Right ventricle myocardium inferior (tissue), 1 donor: ENCODE data around the gene GPM6B. TPM values are rescaled to one million over a fixed set of nuclear protein-coding genes. Genes with fewer than 3 reads are reported as not detected.
"Not testable (repeated sequence)": the region's sequence is repeated elsewhere in the genome, so short reads cannot be mapped to it uniquely, and the experiment has no call there.

Experiments used
- ATAC-seq: fragments of 200-7000 bp; cut with Tn5 transposase; one replicate; pipeline ENCODE4 v1.9.1; 2020; ENCODE audit warnings: mild to moderate bottlenecking, moderate library complexity
- DNase-seq: peaks from one replicate; pipeline ENCODE4 v3.0.0; 2021; ENCODE audit errors: missing footprints
- intact Hi-C: fragments of 100-400 bp; cut with DNase I; formaldehyde crosslinking; loops from one replicate; pipeline ENCODE4 v1.11.0; 2022
- total RNA-seq: library from RNA; stranded (reverse); fragmentation: NEBNext Ultra II Directional; extraction: Animal tissue kit (Norgen Biotek cat#: 25700); gene quantifications from one replicate; pipeline ENCODE4 v1.2.1, GENCODE V29; 2021
- donor health status: DM: no; HTN: yes; CAD: no; lungs with severe emphysema.

Gene GPM6B
- total RNA-seq, 1 donor from 2014 or later = 5.1 TPM

DNA sequence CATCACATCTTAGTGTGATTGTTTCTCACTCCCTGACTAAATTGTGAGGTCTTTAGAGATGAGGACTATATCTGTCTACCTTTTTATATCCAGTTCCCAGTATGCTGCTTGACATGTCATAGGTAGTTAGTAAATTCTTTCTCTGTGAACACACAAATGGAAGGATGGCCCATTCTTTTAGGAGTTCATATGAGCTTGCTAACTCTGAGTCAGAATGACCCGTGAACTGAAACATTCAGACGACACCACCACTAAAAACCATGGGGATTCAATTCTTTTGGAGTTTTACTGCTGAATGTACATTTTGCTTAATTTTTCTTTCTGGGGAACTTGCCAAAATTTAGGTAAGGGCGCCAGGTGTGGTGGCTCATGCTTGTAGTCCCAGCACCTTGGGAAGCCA lies 68.4 kb downstream of the GPM6B start:
- intact Hi-C loops = loop anchor here (2.0 kb wide), 2 partner anchors 90 to 282 kb away; no protein-coding TSS in a partner anchor
- no peak for DNase-seq
- ATAC-seq = no peak

DNA sequence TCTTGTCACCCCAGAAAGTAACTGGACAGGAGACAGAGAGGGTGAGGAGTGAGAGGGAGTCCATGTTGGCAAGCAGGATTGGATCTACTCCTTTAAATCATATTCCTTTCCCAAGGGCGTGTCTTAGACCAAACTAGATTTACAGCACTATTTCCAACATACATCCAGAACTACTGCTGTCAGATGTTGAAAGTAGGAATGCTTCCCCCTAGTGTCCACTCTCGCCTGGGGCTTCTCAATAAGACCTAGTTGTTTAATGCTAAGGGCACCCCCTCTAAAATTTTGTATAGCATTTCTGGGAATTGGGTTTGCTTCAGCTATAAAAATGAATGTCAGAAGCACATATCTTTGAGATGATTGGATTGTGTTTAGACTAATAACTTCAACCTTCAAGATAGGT lies 69.1 kb downstream of the GPM6B start:
- no peak for ATAC-seq
- DNase-seq = no peak

DNA sequence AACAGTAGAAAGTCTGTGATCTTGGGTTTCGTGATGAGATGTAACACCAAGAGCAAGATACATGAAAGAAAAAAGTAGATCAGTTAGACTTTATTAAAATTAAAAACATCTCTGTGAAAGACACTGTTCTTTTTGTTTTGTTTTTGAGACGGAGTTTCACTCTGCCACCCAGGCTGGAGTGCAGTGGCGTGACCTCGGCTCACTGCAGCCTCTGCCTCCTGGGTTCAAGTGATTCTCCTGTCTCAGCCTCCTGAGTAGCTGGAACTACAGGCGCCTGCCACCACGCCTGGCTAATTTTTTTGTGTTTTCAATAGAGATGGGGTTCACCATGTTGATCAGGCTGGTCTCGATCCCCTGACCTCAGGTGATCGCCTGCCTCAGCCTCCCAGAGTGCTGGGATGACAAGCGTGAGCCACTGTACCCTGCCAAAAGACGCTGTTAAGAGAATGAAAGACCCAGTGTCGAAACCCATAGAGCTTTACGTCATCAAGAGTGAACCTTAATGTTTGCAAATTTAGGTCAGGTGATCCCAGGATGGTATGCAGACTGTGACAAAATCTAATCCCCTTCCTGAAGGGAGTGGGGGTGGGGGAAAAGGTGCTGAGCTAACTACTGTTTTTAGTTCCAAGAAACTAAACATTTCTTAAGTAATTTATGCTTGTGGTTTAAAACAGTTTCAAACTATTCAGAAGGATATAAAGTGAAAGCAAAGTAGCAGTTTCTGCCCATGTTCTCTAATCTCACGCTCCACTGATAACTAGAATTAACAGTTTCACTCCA lies 74.3 kb downstream of the GPM6B start:
- DNase-seq (no peak), ATAC-seq (no peak)
- intact Hi-C loops = no loop called here

More for the DNA sequence above, 69.1 kb downstream of the GPM6B start:
- intact Hi-C loops = loop anchor here (2.0 kb wide), 2 partner anchors 89 to 283 kb away; no protein-coding TSS in a partner anchor

DNA sequence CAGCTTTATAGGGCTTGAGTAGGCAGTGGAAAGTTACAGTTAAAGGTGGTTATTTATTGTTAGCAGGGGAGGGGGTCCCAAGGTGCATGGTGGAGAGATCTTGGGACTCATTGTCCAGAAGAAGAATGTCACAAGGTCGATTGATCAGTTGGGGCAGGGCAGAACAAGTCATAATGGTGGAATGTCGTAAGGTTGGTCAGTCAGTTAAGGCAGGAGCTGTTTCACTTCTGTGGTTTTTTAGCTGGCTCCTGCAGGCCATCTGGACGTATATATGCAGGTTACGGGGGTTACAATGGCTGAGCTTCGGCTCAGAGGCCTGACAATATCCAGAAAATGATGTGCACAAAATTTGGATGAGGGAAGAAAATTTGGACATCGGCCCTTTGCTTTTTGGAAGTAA lies 75.2 kb downstream of the GPM6B start:
- ATAC-seq = no peak
- DNase-seq = no peak
- intact Hi-C loops = no loop called here

DNA sequence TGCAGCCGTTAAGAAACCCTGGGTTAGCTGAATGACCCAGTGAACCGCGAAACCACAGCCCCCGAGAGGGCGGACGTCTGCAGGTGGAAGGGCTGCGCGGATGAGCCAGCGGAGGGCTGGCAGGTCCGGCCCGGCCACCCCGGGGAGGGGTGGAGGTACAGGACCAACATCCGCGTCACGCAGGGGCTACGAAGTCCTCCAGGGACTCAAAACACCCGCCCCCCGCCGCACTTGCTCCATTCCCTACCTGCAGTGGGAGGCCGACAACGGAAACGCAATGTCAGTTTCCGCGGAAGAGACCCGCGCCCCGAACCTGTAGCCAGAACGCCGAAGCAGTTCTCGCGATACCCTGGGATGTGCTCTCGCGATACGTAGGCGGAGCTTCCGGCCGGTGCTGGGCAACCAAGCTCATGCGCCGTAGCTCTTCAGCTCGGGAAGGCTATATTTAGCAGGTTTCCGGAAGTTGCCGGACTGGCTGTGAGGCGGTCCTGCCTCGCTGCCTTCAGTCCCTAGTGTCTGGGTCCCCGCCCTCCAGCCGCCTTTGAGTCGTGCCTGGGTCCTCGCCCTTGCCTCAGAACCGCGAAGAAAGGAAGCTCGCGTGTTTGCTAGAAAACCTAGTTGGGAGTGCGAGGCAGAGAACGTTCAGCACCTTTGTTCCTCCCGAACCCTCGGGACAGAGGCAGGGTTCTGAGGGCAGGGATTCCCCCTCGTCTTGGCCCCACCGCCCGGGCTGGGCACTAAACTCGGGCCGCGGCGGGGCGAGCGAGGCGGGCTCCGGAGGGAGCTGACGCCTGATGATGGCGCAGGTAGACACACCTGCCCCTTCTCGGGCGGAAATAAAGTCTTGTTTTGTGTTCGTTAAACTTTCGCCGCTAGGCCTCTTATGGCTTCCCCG lies 82.4 kb downstream of the GPM6B start, which contains the start of the genes OFD1 and TRAPPC2:
TSS of gene OFD1 (plus strand) at position 471 of the 895 bp plus-strand sequence. CDS start at position 795, 324 bp downstream.
TSS of gene TRAPPC2 (minus strand) at position 343 of the 895 bp plus-strand sequence. CDS start 14,657 bp downstream, outside the sequence.
- DNase-seq = peak; percentile 93
- peak; percentile 100 for ATAC-seq
- intact Hi-C loops = loop anchor here (5.0 kb wide), 2 partner anchors 42 to 72 kb away; no protein-coding TSS in a partner anchor

DNA sequence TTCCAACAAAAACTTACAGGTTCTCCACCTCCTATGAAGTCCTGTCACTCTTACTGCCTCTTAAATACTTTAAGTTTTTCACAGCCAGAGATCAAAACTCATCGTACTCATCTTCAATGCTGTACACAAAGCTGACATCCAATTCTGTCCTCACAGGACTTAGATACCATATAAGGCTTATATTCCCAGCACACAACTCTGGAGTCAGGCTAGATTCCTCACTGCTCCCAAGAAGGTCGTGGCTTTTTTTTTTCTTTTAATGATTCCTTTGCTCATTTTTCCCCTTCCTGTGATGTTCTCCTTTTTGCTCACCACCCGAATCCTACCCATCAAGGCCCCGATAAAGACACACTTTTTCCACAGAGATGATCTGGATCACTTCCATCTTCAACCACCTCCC lies 83.4 kb downstream of the GPM6B start:
- ATAC-seq (no peak), DNase-seq (no peak)
- intact Hi-C loops = loop anchor here (5.0 kb wide), 2 partner anchors 41 to 71 kb away; no protein-coding TSS in a partner anchor

DNA sequence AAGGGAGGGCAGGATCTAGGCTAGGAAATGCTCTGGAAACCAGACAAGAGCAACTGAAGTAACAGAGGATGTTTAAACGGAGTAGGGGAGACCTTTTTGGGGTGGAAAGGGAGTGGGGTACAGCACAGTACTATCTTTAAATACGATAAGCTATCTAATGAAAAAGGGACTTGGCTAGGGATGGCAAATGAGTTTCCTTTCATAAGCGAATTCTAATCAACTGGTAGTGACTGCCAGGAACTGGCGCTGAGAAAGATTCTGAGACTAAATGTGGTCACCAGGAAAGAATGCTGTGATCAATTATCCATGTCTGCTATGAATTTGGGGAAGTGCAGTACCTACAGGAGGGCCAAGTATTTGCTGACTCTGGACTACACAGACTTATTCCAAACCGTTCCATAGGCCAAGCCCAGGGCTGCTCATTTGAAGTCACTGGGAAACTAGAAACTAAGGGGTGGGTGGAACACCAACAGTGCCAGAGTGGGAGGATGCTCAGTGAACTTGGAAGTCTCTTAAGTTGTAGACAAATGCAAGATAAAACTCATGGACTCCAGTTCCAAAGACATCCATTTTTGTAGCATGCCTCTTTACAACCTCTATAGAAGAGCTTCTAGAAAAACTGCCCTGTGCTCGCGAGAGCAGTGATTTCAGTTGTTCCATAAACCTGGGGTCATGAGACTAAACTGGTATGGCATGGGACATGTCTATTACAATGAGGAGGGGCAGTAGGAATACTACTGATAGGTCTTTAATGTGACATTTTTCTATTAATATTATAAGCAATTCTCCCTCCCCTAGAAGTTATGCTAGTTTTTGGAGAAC lies 84.4 kb downstream of the GPM6B start:
- intact Hi-C loops = loop anchor here (5.0 kb wide), 2 partner anchors 40 to 70 kb away; no protein-coding TSS in a partner anchor

DNA sequence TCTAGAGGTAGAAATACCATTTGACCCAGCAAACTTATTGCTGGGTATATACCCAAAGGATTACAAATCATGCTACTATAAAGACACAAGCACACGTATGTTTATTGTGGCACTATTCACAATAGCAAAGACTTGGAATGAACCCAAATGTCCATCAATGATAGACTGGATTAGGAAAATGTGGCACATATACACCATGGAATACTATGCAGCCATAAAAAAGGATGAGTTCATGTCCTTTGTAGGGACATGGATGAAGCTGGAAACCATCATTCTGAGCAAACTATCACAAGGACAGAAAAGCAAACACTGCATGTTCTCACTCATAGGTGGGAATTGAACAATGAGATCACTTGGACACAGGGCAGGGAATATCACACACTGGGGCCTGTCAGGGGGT lies 86.4 kb downstream of the GPM6B start:
- ATAC-seq, DNase-seq: not testable (repeated sequence)
- intact Hi-C loops = loop anchor here (5.0 kb wide), 2 partner anchors 38 to 68 kb away; no protein-coding TSS in a partner anchor

More for the DNA sequence above, 84.4 kb downstream of the GPM6B start:
- DNase-seq = no peak
- ATAC-seq = no peak

DNA sequence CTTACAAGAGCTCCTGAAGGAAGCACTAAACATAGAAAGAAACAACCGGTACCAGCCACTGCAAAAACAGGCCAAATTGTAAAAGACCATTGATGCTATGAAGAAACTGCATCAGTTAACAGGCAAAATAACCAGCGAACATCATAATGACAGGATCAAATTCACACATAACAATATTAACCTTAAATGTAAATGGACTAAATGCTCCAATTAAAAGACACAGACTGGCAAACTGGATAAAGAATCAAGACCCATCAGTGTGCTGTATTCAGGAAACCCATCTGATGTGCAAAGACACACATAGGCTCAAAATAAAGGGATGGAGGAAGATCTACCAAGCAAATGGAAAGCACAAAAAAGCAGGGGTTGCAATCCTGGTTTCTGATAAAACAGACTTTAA lies 90.3 kb downstream of the GPM6B start:
- DNase-seq, ATAC-seq, intact Hi-C loops: not testable (repeated sequence)

DNA sequence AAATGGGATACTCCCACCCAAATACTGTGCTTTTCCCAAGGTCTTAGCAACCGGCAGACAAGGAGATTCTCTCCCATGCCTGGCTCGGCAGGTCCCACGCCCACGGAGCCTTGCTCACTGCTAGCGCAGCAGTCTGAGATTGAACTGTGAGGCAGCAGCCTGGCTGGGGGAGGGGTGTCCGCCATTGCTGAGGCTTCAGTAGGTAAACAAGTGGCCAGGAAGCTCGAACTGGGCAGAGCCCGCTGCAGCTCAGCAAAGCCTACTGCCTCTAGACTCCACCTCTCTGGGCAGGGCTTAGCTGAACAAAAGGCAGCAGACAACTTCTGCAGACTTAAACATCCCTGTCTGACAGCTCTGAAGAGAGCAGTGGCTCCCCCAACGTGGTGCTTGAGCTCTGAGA lies 92.0 kb downstream of the GPM6B start:
- DNase-seq, ATAC-seq, intact Hi-C loops: not testable (repeated sequence)

DNA sequence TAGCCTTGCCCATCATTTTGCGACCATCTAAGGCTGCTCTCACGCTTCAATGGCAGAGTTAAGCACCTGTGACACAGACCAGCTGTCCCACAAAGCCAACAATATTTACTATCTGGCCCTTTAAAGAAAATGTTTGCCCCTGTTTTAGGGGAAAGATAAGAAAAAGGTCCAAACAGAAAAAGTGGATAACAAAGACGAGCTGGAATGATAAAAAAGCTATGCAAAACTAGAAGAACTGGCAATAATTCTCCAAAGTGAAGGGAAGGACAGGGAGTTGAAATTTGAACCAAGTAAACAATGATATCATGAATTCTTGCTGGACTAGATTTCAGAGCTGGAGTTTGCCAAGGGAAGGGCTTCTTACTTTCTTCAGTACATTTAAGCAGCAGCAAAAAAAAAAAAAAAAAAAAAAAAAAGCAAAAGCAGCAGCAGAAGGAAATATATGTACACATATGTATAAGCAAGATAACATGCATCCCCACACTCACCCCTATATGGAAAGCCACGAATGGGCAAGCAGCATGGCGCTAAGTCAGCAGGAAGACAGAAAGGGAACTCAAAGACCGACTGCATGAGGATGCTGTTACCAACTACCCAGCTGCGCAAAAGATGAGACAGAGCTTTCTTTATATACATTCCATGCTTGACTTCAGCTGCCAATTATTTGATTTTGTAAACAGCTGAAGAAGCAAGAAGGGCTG lies 94.9 kb downstream of the GPM6B start:
- ATAC-seq (no peak), DNase-seq (no peak)
- intact Hi-C loops = no loop called here

DNA sequence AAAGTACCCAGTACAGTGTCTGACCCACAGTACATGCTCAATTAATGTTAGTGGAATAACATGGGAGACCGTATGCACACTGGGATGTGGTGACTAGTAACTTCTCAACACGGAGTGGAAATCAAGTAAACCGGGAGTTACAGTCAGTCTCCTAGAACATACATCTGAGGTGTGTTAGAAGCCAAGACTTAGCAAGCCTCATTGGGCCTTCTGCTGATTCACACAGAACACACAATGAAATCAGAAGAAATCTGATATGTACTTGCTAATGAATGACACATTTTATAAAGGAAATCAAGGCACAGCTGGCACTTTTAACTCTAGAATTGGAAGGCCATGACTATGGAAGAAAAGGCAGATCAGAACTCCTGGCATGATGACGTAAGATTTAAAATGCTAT lies 95.5 kb downstream of the GPM6B start:
- ATAC-seq (no peak), DNase-seq (no peak)
- intact Hi-C loops = no loop called here

Other genes starting within 250 kb of the GPM6B start
- gene EGFL6, start 247.5 kb downstream of the GPM6B start, total RNA-seq = not detected
- 6.4 TPM for gene TCEANC, start 164.0 kb downstream of the GPM6B start, total RNA-seq
- 20.7 TPM for gene RAB9A, start 128.0 kb downstream of the GPM6B start, total RNA-seq
- gene TRAPPC2, start 82.5 kb downstream of the GPM6B start, total RNA-seq = 7.1 TPM
- 7.1 TPM for gene OFD1, start 82.3 kb downstream of the GPM6B start, total RNA-seq
- gene GEMIN8, start 212.8 kb upstream of the GPM6B start, total RNA-seq = 9.3 TPM